Measurements from ENCODE around the gene PACRG.

Gene PACRG

GRCh38 chr6:163152701-163153100 is 424.9 kb downstream of the PACRG start:
- DNase-seq: no peak

- DNase-seq: no peak
Measured at GRCh38 chr6:163159110-163159509, 431.3 kb downstream of the PACRG start.

- DNase-seq: no peak
Measured at GRCh38 chr6:163159689-163160088, 431.9 kb downstream of the PACRG start.

- DNase-seq: no peak
Measured at GRCh38 chr6:163162007-163162873, 434.5 kb downstream of the PACRG start.

GRCh38 chr6:163162874-163163213 is 435.1 kb downstream of the PACRG start:
- DNase-seq: no peak

GRCh38 chr6:163164175-163164900 is 436.6 kb downstream of the PACRG start:
- no peak for DNase-seq

- DNase-seq: no peak
Measured at GRCh38 chr6:163165155-163165910, 437.6 kb downstream of the PACRG start.

GRCh38 chr6:163165922-163166321 is 438.1 kb downstream of the PACRG start:
- DNase-seq: no peak

- DNase-seq: no peak
Measured at GRCh38 chr6:163166507-163166906, 438.7 kb downstream of the PACRG start.

GRCh38 chr6:163169521-163169920 is 441.7 kb downstream of the PACRG start:
- DNase-seq: no peak

GRCh38 chr6:163170294-163170883 is 442.6 kb downstream of the PACRG start:
- no peak for DNase-seq

- no peak for DNase-seq
Measured at GRCh38 chr6:163173741-163174140, 446.0 kb downstream of the PACRG start.

GRCh38 chr6:163175301-163175700 is 447.5 kb downstream of the PACRG start:
- DNase-seq: no peak

- no peak for DNase-seq
Measured at GRCh38 chr6:163176097-163176496, 448.3 kb downstream of the PACRG start.

GRCh38 chr6:163177007-163177406 is 449.2 kb downstream of the PACRG start:
- no peak for DNase-seq

- no peak for DNase-seq
Measured at GRCh38 chr6:163177892-163178420, 450.2 kb downstream of the PACRG start.

- no peak for DNase-seq
Measured at GRCh38 chr6:163179061-163179460, 451.3 kb downstream of the PACRG start.

- DNase-seq: no peak
Measured at GRCh38 chr6:163179721-163180120, 451.9 kb downstream of the PACRG start.

GRCh38 chr6:163180874-163181541 is 453.2 kb downstream of the PACRG start:
- no peak for DNase-seq

- DNase-seq: no peak
Measured at GRCh38 chr6:163181666-163182180, 453.9 kb downstream of the PACRG start.

- no peak for DNase-seq
Measured at GRCh38 chr6:163182696-163183095, 454.9 kb downstream of the PACRG start.

GRCh38 chr6:163183806-163184205 is 456.0 kb downstream of the PACRG start:
- no peak for DNase-seq

All from NCI-H2227 treated with DMSO at 0.1 percent for 48 hours (cell line).